ENCODE data around the gene RB1. TPM values are rescaled to one million over a fixed set of nuclear protein-coding genes. Genes with fewer than 3 reads are reported as not detected.

The RB1 gene
- total RNA-seq, 4 donors from 2014 or later = 28.4 to 33.2 (median 29.9) TPM

GRCh38 chr13:48370815-48371214, 67.3 kb downstream of the RB1 start:
- Histone ChIP-seq H3K9me3 (no peaks in the 10 kb centered on the region), H3K27me3 (no peaks in the 10 kb centered on the region), H3K4me1 (no peaks in the 10 kb centered on the region), H3K4me3 (no peak overlapping the region), H3K27ac (replicated peaks in 1 of 4) (no peak overlapping the region), H3K36me3 (peaks cover 0 to 48% (median 29%) of the 10 kb centered on the region in 4 donors)
- intact Hi-C loops (cut with DNase I) = no loop called here
- 100% methylated on average over 2 of the region's 2 CpGs for WGBS
- TF ChIP-seq POLR2A (IDR thresholded peaks at IDR 0.05; ENCODE audit: low read depth) (no peak), POLR2AphosphoS5 (IDR thresholded peaks at IDR 0.05) (no peak), CTCF (IDR thresholded peaks at IDR 0.05) (no peak), EP300 (IDR thresholded peaks at IDR 0.05) (no peak)
- DNase-seq (ENCODE audit: extremely low spot score) = no peak

- TF ChIP-seq CTCF (IDR thresholded peaks at IDR 0.05) (no peak), POLR2A (IDR thresholded peaks at IDR 0.05; ENCODE audit: low read depth) (no peak), POLR2AphosphoS5 (IDR thresholded peaks at IDR 0.05) (no peak), EP300 (IDR thresholded peaks at IDR 0.05) (no peak)
- WGBS = 83% methylated on average over 2 of the region's 2 CpGs
- no peaks in the 10 kb centered on the region for H3K27me3 ChIP-seq
- H3K4me3 ChIP-seq = no peak overlapping the region
- H3K9me3 ChIP-seq = no peaks in the 10 kb centered on the region
- intact Hi-C loops (cut with DNase I) = no loop called here
- peaks cover 0 to 67% (median 32%) of the 10 kb centered on the region in 4 donors for H3K36me3 ChIP-seq
- H3K4me1 ChIP-seq = no peaks in the 10 kb centered on the region
- DNase-seq (ENCODE audit: extremely low spot score) = no peak
- no peak overlapping the region for H3K27ac ChIP-seq (replicated peaks in 1 of 4)
Observed at GRCh38 chr13:48377857-48378256, 74.3 kb downstream of the RB1 start.

- no peaks in the 10 kb centered on the region for H3K9me3 ChIP-seq
- no peak overlapping the region for H3K4me3 ChIP-seq
- DNase-seq (ENCODE audit: extremely low spot score) = no peak
- H3K27ac ChIP-seq (replicated peaks in 1 of 4) = no peak overlapping the region
- intact Hi-C loops (cut with DNase I) = no loop called here
- H3K4me1 ChIP-seq = no peaks in the 10 kb centered on the region
- H3K36me3 ChIP-seq = peaks cover 0 to 56% (median 18%) of the 10 kb centered on the region in 4 donors
- no peaks in the 10 kb centered on the region for H3K27me3 ChIP-seq
- TF ChIP-seq EP300 (IDR thresholded peaks at IDR 0.05) (no peak), POLR2A (IDR thresholded peaks at IDR 0.05; ENCODE audit: low read depth) (no peak), POLR2AphosphoS5 (IDR thresholded peaks at IDR 0.05) (no peak), CTCF (IDR thresholded peaks at IDR 0.05) (no peak)
Observed at GRCh38 chr13:48380581-48380980, 77.0 kb downstream of the RB1 start.

GRCh38 chr13:48383384-48383783, 79.8 kb downstream of the RB1 start:
- no peak for DNase-seq (ENCODE audit: extremely low spot score)
- no peak for TF ChIP-seq POLR2A (IDR thresholded peaks at IDR 0.05; ENCODE audit: low read depth)
- no peak for TF ChIP-seq EP300 (IDR thresholded peaks at IDR 0.05)
- TF ChIP-seq CTCF (IDR thresholded peaks at IDR 0.05) = no peak
- TF ChIP-seq POLR2AphosphoS5 (IDR thresholded peaks at IDR 0.05) = no peak
- Histone ChIP-seq H3K9me3 (no peaks in the 10 kb centered on the region), H3K4me3 (no peak overlapping the region), H3K27me3 (no peaks in the 10 kb centered on the region), H3K27ac (replicated peaks in 1 of 4) (no peak overlapping the region), H3K36me3 (peaks cover 0 to 32% (median 14%) of the 10 kb centered on the region in 4 donors), H3K4me1 (no peaks in the 10 kb centered on the region)
- intact Hi-C loops (cut with DNase I) = no loop called here
- 96% methylated on average over 2 of the region's 2 CpGs for WGBS

GRCh38 chr13:48386816-48387215, 83.3 kb downstream of the RB1 start:
- WGBS = 92% methylated on average over 8 of the region's 8 CpGs
- Histone ChIP-seq H3K36me3 (peaks cover 0 to 18% (median 9%) of the 10 kb centered on the region in 4 donors), H3K27ac (replicated peaks in 1 of 4) (no peak overlapping the region), H3K9me3 (peaks cover 0 to 6% (median 4%) of the 10 kb centered on the region in 4 donors), H3K4me1 (no peaks in the 10 kb centered on the region), H3K4me3 (no peak overlapping the region), H3K27me3 (no peaks in the 10 kb centered on the region)
- TF ChIP-seq CTCF (IDR thresholded peaks at IDR 0.05) = no peak
- no peak for TF ChIP-seq POLR2AphosphoS5 (IDR thresholded peaks at IDR 0.05)
- no peak for TF ChIP-seq POLR2A (IDR thresholded peaks at IDR 0.05; ENCODE audit: low read depth)
- no peak for TF ChIP-seq EP300 (IDR thresholded peaks at IDR 0.05)
- DNase-seq (ENCODE audit: extremely low spot score) = no peak
- intact Hi-C loops (cut with DNase I) = no loop called here
